DLD1 (cell line): ENCODE data around the gene OLFM3.

ENCODE experiments used
- in situ Hi-C: cut with HindIII; loops from 2 replicates; pipeline ENCODE4 v1.10.0; 2017; ENCODE audit warnings: low sequenced_read_pairs

OLFM3 gene

GRCh38 chr1:101854271-101854670 is 142.5 kb downstream of the OLFM3 start:
- in situ Hi-C loops, result no loop called here

DNA sequence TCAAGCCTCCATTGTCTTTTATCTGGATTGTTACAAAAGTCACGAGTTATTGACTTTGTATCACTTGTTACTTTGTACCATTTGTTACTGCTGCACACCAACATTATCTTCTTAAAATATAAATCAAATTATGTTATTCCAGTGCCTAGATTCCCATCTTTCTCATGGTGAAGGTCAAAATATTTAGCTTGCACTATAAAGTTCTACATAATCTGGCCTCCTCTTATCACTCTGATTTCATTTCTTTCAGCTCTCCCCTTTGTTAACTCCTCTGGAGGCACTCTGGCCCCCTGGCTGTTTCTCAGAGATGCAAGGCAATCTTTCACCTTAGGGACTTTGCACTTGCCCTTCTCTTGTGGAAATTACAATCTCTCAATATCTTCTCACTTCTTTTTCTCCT is 143.8 kb downstream of the OLFM3 start:
- in situ Hi-C loops, result no loop called here

- in situ Hi-C loops, result no loop called here
These were observed 147.4 kb downstream of the OLFM3 start for GRCh38 chr1:101849356-101849755.

DNA sequence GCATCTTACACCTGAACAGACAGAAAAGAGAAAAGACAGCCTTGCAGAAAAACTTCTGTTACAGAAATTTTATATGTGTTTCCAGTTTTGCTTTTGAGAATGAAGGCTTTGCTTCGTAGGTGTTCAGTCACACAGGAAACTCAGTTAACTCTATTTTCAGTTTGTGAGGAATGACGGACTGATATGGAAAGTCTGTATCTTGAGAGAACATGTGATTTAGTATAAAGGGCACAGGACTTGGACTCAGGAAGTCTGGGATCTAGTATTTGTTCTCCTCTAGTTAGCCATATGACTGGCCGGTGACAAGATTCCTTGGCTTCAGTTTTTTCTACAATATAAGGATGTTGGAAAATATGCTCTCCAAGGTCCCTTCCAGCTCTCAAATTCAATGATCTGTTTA is 149.1 kb downstream of the OLFM3 start:
- in situ Hi-C loops, result no loop called here

DNA sequence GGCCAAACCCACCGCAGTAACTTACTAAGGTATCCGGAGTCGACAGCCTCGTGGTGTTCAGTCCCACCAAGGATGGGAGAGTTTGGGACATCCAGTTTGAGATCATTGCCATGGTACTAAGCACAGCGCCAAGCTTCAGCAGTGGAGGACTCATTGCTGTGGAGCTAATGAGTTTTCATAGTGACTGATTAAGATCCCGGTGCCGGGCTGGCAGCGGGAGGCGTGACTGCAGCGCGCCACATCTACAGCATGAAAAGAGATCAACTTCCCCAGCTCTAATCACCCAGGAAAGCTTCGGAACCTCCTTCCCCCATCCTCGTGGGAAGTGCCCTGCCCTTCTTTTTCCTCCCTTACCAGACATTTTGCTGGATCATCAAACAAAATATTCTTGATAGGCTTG is 149.9 kb downstream of the OLFM3 start:
- in situ Hi-C loops, result no loop called here

GRCh38 chr1:101843160-101843559 is 153.6 kb downstream of the OLFM3 start:
- in situ Hi-C loops, result no loop called here

DNA sequence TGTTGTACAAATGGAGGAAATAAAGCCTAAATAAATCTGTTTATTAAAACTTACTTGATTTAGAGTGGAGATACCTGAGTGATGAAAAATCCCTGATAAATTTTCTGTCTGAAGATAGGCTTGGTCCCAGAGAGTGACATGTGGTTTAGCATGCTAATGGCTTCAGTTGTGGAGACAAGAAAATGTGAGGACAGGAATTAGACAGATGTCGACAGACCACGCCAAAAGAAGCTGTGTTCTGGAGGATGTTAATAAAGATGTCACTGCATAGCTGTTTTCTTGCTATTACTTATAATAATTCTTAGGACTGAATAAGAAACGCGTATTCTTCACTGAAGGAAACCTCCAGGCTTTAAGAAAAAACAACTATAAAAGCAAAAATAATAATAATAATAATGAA is 154.9 kb downstream of the OLFM3 start:
- in situ Hi-C loops, result no loop called here

DNA sequence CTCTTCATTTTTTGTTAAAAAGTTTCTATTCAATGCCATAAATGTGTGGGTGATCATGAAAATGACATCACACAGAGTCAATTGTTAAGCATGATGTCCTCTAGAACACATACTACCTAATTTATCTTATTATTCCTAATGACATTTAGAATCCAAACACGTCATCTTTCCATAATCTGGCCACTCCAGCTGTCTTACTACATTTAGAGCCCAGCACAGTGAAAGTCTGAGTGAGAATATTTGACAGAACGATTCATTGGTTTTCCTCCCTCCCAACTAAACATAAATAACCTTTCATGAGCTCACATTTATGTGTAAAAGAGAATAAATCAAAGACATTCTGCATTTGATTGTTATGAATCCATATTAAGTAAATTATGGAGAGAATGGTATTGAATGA is 160.7 kb downstream of the OLFM3 start:
- in situ Hi-C loops, result no loop called here

GRCh38 chr1:101833312-101833711 is 163.4 kb downstream of the OLFM3 start:
- in situ Hi-C loops, result no loop called here

- in situ Hi-C loops, result no loop called here
These were observed 170.3 kb downstream of the OLFM3 start for GRCh38 chr1:101826416-101826815.

DNA sequence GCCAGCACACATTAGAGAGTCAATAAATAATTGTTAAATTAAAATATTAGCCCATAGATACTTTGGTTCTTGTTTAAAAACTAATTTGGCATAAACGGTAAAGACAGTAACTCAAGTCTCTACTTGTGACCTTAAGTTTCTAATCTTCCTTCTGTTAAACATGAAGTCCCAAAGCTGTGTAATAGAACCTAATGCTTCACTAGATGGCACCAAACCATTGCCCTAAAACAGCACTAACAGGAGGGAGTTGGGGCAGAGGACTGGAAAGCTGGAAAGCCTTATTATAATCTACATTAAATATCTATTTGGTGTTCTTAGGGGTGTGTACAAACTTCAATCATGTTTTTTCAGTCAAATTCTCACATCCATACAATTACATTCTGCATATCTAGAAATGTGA is 176.7 kb downstream of the OLFM3 start:
- in situ Hi-C loops, result no loop called here

DNA sequence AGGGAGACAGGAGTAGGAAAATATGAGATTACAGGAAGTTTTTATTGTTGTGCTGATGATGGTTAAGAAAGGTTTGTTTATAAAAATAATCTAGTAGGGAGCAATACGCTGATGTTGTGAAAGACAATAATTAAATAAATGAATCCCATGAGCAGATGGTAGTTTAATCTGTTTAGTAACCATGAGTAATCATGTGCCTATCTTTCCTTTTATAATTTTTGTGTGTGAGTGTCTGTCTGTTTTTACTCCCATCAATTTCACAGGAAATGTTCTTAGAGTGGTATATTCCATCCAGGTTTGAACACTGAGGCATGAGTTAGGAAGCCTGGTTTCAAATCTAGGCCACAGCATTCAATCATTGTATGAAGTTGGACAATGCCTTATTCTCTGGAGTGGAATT is 180.5 kb downstream of the OLFM3 start:
- in situ Hi-C loops, result no loop called here

- in situ Hi-C loops, result no loop called here
These were observed 198.3 kb downstream of the OLFM3 start for GRCh38 chr1:101798417-101798816.

DNA sequence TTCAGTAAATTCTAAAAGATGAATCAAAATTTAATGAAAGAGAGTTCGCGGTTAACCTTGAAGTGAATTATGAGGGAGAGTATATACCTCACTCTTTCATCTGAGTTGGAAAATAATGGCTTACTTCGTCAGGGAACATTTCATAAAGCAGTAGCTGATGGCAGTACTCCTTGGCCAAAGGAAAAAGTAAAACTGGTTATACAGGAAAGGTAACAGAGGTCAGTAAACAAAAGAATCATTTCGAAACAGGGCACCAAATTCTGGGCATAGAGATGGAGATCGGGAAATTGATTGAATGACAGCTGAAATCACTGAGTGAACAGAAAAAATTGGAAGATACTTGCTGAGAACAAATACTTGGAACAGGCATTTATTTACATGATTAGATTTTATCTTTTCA is 199.0 kb downstream of the OLFM3 start:
- in situ Hi-C loops, result no loop called here

DNA sequence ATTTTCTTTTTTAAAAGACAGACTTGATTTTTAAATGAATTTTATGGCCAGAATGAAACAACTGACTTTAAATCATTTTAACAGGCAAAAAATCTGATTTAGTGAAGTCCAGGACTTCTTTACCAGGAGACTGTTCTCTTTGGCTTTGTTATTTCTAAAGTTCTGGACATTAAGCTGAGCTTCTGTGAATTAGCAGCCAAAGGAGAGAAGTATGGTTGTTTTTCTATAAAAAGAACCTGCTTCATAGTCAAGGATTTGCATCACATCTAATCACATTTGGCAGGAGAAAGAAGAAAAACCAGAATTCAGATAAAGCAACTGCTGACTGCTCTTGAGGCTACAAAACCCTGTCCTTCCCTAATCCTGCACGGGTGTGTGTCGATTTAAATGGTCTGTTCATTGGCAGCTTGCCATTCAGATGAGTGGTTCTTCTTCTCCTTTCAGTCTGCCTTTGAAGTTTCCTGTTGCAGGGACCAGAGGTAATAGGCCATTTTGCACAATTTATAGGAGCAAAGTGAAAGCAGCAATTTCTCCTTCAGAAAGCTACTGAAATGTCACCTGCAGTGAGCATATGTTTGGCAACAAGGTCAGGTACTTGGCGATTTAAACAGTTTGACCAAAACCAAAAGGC is 215.4 kb downstream of the OLFM3 start:
- in situ Hi-C loops, result no loop called here

- in situ Hi-C loops, result no loop called here
These were observed 227.2 kb downstream of the OLFM3 start for GRCh38 chr1:101769520-101769919.

- in situ Hi-C loops, result no loop called here
These were observed 238.7 kb downstream of the OLFM3 start for GRCh38 chr1:101757985-101758384.

DNA sequence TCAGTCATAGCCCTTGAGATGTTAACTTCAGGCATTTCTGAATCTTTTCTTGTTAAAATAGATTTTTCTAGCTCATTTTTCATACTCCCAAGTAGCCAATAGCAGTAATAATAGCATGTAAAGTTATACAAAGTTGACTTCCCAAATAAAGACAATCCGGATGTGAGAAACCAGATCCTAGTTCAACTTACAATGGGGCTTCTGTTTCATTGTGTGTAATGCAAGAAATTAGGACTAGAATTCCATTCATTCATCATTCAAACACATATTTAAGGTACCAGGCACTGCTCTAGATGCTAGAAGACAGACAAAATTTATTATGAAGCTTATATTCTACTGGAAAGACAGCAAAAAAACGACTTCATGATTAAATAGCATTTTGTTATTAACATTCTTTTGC is 240.3 kb downstream of the OLFM3 start:
- in situ Hi-C loops, result no loop called here
